Renal cortex interstitium (tissue), 11 donors: ENCODE measurements around the gene ATL2. TPM values are rescaled to one million over a fixed set of nuclear protein-coding genes. Genes with fewer than 3 reads are reported as not detected.
A peak's percentile ranks its signal among the peaks of the same experiment; 100 is the strongest.
"Not testable (repeated sequence)": the region's sequence is repeated elsewhere in the genome, so short reads cannot be mapped to it uniquely, and the experiment has no call there.

ENCODE experiments used
- DNase-seq, 11 donors: peaks; one replicate each; pipeline ENCODE4 v3.0.0-alpha.2; 2013; ENCODE audit warnings: low read depth in 9 of 11, low spot score in 4 of 11; ENCODE audit errors: extremely low read depth in 1 of 11
- polyA plus RNA-seq, 3 donors: library from polyadenylated mRNA; unstranded; fragments of 120-200 nt; gene quantifications; one replicate each; pipeline ENCODE4 v1.2.1, GENCODE V29; 2013; ENCODE audit not compliant: insufficient read length in 3 of 3

Gene ATL2
- polyA plus RNA-seq, 3 donors: 60.3 to 73.9 (median 70.0) TPM

DNA sequence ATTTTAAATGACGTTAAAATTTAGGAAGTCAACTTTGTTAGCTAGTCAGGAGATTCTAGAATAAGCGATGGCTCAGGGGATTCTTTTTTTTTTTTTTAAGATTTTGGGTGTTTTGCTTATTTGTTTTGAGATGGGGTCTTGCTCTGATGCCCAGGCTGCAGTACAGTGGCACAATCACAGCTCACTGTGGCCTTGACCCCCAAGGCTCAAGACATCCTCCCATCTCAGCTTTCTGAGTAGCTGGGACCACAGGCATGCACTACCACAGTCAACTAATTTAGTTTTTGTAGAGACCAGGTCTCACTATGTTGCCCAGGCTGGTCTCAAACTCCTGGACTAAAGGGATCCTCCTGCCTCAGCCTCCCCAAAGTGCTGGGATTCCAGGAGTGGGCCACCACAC, 16.9 kb downstream of the ATL2 start:
- DNase-seq: no peak

DNA sequence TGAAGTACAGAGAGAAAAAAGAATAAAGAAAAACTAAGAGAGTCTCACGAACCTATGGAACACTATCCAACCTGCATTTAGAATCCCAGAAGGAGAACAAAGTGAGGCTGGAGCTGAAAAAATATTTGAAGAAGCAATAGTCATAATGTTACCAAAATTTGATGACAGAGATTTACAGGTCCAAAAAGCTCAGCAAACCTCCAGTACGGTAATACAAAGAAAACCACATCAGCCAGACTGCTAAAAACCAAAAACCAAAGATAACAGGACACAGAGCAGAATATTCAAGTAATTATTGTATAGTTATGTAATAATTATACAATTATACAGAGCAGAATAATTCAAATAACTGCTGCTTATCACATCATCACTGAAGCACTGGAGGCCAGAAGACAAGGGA, 23.7 kb downstream of the ATL2 start:
- no peak for DNase-seq

DNA sequence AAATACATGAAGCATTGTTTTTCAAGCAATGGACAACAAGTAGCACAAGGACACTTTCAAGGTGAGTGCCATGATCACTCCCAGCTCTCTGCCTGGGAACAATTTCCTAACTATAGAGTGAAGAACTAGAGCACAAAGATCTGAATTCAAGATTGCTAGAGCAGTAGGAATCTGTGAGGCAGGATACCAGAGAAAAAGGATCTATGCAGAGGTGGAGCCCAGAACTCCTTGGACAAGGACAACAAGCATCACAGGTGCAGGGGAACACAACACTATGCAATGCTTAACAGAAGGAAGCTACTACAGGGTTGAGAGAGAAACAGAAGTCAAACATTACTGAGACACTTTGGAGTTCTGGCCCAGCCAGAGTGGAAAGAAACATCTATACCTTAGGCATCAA, 24.7 kb downstream of the ATL2 start:
- no peak for DNase-seq

DNA sequence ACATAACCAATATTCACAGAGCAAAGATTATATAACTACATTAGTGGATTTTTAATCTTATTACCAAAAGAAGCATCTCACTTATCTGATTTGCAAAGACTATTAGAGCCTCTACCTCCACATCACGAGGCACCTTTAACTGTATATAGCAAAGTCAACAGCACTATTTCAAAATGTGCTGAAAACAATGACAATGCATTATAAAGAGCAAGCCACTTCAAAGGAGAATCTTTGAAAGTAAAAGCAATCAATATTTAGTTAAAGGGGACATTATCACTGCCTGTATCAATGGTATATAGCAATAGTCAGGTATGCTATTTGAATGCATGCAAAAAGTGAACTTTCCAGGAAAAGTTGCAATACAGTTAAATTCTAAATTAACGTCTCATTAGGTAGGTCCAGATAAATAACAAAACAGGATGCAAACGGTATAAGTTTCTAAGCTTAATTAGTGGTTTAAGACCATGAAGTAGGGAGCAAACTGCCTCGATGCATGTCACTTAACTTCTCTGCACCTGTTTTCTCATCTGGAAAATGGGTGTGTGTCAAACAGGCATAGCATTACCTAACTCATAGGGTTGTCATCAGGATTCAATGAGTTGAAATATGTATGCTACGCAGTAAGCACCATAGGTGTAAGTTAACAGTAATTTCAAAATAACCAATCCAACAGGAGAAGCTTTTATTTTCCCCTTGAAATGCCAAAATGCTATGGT, 31.6 kb downstream of the ATL2 start:
- no peak for DNase-seq

DNA sequence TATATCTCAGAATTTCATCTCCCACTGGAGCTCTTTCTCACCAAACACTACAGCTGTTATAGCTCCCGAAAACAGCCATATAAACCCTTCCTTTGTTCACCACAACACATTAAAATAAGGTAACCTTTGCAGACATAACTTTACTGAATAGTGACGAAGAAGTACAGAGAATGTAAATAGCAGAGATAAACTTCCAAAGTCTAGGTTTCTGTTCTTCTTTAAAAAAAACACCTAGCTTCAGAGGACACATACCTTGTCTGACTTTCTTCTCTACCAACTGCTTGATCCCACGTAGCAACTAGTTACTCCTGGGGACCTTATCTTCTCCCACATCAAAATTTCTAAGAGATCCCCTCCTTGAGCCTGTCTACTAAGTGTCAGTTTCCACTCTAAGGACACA, 32.3 kb downstream of the ATL2 start:
- DNase-seq: no peak

DNA sequence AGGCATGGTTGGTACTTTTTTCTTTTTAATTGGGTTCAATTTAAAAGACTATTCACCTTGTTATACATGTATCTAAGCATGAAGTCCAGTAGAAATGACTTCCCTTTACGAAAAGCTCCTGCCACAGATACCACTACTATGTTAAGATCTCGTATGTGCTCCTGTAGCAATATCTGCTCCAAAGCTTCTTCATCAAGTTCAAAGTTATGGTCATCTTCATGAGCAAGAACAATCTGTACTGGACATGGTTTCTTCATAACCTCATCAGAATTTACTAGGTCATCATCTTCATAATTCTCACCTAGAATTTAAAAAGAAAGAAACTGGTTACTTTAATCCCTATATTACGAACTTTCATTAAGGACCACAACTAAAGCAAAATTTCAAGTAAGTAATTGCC, 33.9 kb downstream of the ATL2 start:
- DNase-seq: no peak

DNA sequence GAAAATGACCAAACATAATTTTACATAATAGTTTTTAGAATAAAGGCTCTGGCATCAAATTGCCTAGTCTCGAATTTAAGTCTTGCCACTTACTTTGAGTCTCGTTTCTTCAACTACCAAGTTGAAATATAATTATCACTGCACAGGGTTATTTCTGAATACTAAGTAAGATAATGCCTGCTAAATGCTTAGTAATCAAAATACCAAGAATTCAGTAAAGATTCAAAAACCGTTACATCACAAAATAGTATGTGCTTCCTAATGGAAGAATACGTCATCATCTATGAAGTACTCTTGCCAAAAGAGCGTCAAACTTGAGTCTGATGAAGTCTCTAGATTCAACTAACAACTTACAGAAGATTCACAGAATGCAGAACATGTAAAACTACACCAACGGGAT, 40.5 kb downstream of the ATL2 start:
- DNase-seq: no peak

DNA sequence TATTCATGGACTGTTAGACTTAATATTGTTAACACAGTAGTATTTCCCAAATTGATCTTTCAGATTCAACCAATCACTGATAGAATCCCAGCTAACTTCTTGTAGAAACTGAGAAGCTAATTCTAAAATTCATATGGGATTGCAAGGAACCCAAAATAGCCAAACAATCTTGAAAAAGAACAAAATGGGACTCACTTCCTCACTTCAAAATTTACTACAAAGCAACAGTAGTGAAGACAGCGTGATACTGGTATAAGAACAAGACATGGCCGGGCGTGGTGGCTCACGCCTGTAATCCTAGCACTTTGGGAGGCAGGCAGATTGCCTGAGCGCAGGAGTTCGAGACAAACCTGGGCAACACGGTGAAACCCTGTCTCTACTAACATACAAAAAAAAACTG, 46.3 kb downstream of the ATL2 start:
- DNase-seq: no peak

DNA sequence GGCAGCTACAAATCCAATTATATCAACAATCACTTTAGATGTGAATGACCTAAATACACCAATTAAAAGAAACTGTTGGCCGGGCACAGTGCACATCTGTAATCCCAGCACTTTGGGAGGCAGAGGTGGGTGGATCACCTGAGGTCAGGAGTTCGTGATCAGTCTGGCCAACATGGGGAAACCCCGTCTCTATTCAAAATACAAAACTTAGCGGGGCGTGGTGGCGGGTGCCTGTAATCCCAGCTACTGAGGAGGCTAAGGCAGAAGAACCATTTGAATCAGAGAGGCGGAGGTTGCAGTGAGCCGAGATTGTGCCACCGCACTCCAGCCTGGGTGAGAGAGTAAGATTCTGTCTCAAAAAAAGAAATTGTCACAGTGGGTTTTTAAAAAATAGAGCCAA, 49.5 kb downstream of the ATL2 start:
- no peak for DNase-seq

DNA sequence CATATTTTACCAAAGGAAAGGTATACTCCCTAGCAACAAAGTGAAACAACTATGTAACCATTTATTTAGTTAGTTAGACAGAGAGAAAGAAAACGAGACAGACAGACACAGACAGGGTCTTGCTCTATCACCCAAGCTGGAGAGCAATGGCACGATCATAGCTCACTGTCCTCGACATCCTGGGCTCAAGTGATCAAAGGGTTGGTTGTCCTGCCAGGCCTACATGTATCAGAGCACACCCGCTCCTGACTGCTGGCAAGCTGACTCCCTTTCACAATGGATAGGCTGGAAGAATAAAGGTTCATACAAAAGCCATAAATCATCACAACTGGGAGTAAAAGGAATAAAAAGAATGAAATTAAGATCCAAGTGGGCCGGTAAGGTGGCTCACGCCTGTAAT, 53.5 kb downstream of the ATL2 start:
- peak in 3 of 11 donors; percentile 8 to 15 (median 8) for DNase-seq

DNA sequence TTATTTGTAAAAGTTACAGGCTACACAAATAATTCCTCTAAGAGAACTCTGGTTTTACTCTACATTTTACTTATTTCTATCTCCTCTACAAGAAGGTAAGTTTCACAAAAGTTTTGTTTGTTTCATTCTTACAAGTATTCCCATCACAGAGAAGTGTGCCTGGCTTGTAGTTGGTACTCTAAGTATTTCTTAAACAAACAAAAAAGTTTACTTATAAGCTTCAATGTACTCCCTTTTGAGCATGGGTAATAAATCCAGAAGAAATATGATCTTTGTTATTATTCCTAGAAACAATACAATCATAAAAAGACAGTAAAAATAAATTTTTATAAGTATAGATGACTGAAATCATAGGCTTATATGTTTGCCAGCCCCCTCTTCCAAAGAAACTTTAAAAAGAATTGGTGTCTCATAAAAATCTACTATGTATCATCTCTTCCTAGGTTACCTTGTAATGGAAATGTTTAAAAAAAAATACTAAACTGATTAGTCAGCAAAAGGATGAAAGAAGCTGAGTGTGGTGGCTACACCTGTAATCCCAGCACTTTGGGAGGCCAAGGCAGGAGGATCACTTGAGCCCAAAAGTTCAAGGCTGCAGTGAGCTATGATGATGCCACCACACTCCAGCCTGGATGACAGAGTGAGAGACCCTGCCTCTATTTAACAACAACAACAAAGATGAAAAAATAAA, 54.7 kb downstream of the ATL2 start:
- no peak for DNase-seq

DNA sequence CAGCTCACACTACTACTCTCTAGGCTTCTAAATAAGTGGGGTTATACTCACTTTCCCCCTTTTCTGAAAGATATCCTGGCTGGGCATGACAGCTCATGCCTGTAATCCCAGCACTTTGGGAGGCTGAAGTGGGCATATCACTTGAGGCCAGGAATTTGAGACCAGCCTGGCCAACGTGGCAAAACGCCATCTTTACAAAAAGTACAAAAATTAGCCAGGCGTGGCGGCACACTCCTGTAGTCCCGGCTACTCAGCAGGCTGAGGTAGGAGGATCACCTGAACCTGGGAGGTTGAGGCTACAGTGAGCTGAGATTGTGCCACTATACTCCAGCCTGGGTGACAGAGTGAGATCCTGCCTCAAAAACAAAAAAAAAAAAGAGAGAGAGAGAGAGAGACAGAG, 57.8 kb downstream of the ATL2 start:
- not testable (repeated sequence) for DNase-seq

DNA sequence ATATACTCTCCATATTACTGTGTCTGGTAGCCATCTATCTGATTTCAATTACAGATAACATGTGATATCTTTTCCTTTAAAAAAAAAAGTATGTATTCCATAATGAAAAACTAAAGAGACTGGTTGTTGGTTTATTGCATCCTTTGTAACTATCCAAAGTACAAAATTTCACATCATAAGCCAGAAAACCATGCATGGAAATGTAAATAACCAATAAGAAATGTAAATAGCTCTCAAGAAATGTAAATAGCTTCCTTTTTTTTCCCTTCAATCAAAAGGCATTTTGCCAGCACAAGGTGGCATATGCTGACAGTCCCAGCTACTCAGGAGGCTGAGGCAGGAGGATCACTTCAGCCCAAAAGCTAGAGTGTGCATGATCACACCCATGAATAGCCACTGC, 59.3 kb downstream of the ATL2 start:
- no peak for DNase-seq

DNA sequence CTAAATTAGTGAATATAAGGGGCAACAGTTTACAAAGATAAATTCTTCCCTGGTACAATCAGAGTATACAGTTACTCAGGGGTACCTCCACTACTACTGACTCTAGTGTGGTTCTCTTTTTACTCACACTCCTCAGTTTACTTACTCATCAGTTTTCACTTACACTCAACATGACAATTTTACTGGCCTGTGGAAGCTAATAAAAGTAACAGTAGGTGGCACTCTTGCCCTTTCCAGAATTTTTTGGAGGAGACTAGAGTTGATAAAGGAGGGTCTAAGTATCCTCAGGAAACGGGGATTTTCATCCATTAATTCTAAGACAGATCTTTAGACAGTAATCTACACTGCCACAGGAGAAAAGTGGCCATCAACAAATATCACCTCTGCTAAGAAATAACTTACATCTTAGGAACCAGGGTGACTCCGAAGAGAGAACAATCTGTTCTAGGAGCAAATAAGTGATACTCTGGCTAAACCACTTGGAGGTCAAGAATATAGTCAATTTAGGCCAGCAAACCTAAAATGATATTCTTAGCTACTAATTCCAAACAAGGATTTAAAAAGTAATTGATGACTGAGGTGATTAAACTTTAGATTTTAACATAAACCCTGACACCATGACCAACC, 61.3 kb downstream of the ATL2 start:
- DNase-seq: peak in 10 of 11 donors; percentile 23 to 57 (median 37)

DNA sequence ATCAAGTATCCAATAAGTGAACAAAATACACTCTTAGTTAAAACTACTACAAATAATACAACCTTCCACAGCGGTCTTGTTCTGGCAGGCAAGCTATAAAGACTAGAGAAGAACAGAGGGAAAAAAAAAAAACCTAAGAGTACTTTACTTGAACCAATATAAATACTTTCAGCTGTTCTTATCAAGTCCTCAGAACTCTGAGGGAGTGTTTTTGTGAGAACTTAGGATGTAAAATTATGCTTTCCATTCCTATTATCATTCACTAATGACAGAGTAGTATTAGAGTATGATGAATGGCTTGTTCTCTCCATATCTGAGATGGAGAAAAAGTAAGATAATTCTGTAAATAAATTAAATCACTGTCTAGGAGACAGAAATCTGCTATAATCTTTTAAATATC, 68.3 kb downstream of the ATL2 start:
- DNase-seq: no peak

DNA sequence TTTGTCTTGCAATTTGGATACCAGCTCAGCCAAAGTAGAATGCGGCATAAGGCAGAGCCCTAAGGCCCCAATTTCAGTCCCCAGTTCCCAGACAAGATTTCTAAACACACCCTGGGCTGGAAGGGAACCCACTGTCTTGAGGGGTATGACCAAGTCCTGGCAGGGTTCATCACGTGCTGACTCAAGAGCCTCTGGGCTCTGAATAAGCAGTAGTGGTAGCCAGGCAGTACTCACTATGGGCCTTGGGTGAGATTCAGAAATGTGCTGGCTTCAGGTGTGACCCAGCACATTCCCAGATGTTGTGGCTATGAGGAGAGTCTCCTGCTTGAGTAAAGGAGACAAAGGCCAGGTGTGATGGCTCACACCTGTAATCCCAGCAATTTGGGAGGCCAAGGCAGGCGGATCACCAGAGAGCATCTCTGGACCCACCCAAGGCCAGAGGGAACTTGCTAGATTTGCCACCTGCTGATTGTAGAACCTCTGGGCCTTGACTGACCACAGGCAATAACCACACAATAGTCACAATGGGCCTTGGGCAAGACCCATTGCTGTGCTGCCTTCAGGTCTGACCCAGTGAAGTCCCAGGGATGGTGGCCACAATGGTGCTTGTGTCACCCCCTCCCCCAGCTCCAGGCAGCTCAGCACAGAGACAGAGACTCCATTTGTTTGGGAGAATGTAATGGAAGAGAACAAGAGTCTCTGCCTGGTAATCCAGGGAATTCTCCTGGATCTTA, 74.9 kb downstream of the ATL2 start:
- no peak for DNase-seq

DNA sequence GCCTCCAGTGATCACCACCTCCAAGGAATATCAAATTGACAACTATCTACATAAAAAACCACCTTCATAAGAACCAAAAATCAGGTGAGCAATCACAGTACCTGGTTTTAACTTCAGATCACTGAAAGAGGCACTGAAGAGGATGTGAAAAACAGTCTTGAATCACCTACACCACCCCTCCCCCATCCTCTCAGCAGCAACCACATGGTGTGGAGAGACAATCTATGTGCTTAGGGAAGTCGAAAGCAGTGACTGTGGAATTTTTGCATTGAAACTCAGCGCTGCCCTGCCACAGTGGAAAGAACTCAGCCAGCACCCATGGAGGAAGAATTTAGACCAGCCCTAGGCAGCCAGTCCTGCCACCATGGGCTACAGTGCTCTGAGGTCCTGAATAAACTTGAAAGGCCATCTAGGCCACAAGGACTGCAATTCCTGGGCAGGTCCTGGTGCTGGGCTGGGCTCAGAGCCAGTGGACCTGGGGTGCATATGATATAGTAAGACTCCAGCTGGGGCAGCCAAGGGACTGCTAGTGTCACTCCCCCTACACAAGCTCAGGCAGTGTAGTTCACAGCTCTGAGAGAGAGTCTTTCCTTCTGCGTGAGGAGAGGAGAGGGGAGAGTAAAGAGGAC, 75.6 kb downstream of the ATL2 start:
- no peak for DNase-seq

DNA sequence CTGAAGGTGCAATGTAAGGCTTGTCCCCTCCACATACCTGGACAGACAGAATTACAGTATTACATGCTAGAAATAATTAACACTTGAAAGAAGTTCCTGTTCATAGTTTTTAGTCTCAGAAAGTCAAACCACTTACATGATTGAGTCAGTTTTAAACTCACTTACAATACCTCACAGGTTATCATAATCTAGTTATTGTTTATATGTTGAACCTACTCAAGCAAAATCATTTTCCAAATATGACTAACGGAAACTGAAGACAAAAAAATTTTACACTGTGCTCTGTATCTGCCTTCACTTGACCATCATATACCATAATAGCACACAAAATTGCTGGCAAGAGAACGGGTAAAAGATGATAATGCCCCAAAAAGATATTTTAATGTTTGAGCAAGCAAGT, 78.5 kb downstream of the ATL2 start:
- DNase-seq: no peak

DNA sequence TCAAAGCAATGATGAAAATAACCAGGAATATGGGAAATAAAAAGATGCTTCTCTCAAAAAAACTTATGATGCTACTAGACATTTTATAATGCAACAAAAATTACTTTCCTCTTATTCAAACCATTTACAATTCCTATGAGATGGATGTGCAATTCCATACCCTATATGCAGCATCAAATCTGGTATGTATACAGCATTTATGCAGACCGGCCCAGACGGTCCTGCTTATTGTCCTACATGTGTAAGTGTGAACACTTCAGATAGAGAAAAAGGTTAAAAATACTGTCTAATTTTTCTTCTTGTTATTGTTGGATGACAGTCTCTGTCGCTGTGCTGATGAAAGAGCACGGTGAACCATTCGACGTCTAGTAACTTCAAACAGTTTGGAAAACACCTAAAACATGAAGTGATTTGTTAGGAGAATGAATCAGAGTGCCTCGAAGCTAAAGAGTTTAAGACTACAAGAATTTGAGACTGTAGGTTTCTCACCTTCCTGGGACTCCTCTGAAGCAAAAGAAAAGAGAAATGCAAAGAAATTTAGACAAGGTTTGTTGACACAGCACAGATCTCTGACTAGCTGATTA, 80.8 kb downstream of the ATL2 start:
- DNase-seq: no peak
